ENCODE measurements around the gene GAS2L2.
A peak's percentile ranks its signal among the peaks of the same experiment; 100 is the strongest.

Gene GAS2L2

GRCh38 chr17:35752945-35753764 is at the start of gene GAS2L2:
Gene GAS2L2, minus strand, starts transcription at chr17:35753239. Its CDS starts 389 bp downstream, at chr17:35752850.
- no peak for DNase-seq

DNA sequence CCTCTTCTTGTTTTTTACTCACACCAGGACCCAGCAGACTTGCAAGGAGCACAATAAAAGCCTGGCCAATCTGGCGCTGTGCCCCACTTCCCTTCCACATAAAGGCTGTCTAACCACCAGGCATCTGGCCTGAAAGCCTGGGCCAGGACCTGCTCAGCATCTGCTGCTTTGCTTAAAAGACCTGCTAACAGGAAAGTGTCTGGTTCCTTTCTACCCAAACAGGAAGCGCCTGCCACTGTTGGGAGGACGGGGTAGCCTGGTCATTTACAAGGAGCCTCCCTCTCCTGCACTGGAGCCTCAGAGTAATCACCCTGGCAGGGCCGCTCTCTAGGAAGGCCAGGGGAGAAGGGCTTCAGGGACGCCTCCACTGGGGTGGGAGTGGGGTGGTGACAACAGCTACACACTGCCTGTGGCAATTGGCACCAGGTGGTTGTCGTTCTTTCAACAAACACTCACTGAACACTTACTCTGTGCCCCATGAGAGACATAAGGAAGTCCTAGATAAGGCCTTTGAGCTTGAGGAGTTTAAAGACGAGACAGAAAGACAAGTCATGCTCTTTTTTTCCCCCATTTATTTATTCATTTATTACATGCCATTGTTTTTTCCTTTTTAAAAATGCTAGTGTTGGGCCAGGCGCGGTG is 48.7 kb upstream of the GAS2L2 start:
- peak; percentile 91 for DNase-seq

- peak; percentile 46 for DNase-seq
Observed at GRCh38 chr17:35799942-35800341, 46.9 kb upstream of the GAS2L2 start.

DNA sequence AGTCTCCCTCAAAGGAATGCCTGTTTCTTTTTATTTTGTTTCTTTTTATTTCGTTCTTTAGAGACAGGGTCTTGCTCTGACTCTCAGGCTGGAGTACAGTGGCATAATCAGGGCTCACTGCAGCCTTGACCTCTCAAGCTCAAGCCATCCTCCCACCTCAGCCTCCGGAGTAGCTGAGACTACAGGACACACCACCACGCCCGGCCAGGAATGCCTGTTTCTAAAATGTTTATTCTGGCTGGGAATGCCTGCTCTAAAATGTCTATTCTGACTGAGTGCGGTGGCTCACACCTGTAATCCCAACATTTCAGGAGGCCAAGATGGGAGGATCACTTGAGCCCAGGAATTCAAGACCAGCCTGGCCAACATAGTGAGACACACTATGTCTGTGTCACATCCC is 44.9 kb upstream of the GAS2L2 start:
- no peak for DNase-seq

DNA sequence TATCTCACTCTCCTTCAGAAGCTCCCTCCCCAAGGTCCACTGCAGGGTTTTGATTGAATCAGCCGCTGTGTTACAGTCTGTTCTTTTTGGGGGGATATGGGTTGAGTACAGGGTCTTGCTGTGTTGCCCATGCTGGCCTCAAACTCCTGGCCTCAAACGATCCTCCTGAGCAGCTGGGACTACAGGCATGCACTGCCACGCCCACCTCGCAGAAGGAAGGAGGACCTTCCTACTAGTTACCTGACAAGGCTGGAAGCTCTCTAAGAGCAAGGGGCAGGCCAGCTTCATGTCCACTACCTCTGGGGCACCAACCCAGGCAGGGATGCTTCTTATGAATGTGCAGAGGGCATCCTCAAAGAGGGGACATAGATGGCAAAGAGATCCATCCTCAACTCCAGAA is 44.3 kb upstream of the GAS2L2 start:
- peak; percentile 12 for DNase-seq

GRCh38 chr17:35796942-35797341 is 43.9 kb upstream of the GAS2L2 start:
- DNase-seq, result no peak

DNA sequence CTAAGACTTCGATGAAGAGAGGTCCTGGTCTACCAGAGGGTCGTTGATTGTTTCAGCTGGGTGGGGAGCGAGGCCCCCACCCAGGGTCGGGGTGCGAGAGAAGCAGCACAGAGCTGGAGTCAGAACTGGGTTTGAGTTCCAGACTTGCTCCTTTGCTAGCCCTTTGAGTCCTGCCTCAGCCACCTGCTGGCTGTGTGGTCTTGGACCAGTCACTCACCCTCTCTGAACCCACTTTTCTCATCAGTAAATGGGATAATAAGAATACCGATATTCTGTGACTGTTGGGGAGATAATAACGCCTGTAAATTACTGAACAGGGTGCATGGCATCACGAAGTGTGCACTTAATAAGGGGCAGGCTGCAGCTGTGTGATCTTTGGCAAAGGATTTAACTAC is 42.8 kb upstream of the GAS2L2 start:
- peak; percentile 31 for DNase-seq

DNA sequence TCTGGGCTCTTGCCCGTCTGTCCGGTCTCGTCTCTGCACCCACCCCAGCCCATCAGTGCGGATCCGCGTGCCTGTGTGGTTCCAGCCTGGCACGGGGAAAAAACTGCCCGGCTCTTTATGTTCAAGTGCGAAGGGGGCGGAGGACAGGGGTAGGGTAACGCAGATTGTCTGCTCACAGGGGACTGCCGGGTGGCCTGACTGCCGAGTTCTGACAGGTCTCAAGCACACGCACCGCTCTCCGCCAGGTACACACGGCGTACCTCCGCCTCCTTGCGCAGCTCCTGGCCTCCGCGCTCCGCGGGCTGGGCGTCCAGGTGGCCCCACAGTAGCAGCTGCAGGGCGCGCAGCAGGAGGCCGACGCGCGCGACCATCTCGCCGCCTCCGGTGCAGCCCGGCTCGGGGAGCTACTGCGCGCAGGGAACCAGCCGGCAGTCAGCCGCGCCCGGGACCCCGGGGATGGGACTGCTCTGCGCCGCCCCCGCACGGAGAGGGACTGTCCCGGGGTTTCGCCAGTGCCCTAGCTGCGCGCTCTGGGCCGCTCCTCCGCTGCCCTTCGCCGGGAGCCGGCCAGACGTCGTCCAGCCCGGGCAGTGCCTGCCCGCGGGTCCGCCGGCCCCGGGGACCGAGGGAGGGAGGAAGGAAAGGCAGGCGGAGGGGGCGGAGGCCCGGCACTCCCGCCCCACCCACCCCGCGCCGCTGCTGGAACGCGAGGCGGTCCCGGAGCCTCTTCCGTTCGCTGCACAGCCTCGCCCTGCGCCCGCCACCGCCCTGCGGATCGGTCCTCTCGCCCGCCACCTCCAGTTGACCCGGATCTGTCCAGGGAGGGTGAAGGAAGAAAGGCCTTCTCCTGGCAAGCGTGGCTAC is 42.2 kb upstream of the GAS2L2 start, which contains the start of gene MMP28:
Gene MMP28 (minus strand): TSS at position 635 of the 864 bp plus-strand sequence. CDS start 264 bp downstream, at position 371.
- DNase-seq, result peak; percentile 81

- DNase-seq, result no peak
Observed at GRCh38 chr17:35793257-35793656, 40.2 kb upstream of the GAS2L2 start.

- DNase-seq, result peak; percentile 15
Observed at GRCh38 chr17:35791681-35792350, 38.8 kb upstream of the GAS2L2 start.

GRCh38 chr17:35790841-35791240 is 37.8 kb upstream of the GAS2L2 start:
- DNase-seq, result no peak

- no peak for DNase-seq
Observed at GRCh38 chr17:35788477-35789368, 35.7 kb upstream of the GAS2L2 start.

- DNase-seq, result no peak
Observed at GRCh38 chr17:35786941-35787432, 33.9 kb upstream of the GAS2L2 start.

DNA sequence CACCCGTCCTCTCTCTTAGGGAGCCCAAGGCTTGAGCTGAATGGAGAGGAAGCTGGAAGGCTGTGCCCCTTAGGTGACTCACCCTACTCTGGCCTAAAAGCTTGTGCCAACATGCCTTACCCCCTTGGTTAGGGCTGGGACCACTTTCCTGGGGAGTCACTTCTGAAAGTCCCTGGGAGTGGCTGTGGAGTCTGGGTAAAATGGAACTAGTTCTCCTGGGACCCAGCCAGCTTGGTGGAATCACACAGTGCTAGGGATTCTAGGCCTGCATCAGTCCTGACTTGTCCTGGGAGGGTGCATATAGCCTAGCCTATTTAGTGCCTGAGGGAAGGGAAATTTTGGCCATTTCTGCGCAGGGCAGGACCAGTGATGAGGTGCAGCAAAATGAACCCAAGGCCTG is 31.9 kb upstream of the GAS2L2 start:
- DNase-seq, result no peak

DNA sequence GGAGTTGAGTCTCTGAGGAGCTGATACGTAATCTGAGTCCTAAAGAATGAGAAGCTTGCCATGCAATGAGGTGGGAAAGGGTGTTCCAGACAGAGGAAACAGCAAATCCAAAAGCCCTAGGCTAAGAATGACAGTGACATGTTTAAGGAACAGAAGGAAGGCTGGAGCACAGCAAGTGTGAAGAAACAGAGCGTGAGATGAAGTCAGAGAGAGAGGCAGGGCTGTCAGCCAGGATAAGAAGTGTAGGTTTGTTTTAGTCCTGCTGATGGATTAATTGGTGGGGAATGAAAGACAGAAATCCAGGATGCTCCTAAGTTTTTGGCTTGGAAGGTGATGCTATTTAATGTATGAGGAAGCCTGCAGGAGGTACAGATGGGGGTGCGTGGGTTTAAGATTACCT is 27.9 kb upstream of the GAS2L2 start:
- DNase-seq, result no peak

DNA sequence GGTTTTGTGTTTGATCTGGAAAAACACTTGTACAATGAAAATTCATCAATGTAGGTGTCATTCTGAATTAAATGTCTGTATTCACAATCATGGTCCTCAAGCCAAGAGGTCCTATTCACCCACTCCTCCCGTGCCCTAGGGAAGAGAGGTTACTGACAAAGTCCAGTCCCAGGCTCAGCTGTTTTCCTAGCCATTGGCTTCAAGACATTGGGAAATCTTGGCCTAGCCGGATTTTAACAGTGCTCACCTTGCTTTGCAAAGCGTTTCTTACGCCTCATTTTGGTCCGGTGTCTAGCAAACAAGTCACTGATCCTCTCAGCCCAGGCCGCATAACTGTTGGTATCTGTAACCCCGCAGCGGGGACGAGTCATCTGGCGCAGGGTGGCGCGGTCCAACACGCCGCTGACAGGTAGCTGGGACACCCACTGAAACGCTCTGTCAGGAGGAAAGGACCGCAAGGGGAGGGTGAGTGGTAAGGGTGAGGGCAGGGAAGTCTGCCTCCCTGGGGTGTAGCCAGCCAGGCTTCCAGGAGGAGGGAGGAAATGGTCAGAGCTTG is 25.7 kb upstream of the GAS2L2 start:
- no peak for DNase-seq

DNA sequence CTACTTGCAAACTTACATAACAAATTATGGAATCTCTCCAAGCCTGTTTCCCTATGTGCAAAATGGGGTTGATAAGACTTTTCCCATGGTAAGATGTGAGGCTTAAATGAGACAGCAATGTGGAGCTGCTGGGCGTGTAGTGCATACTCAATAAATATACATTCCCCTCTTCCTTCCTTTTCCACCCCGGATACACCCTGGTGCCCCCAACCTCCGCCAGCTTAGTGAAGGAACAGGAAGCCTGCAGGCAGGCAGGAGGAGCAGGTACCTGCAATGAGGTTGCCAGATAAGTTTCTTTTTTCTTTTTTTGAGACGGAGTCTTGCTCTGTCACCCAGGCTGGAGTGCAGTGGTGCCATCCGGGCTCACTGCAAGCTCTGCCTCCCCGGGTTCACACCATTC is 22.5 kb upstream of the GAS2L2 start:
- DNase-seq, result no peak

DNA sequence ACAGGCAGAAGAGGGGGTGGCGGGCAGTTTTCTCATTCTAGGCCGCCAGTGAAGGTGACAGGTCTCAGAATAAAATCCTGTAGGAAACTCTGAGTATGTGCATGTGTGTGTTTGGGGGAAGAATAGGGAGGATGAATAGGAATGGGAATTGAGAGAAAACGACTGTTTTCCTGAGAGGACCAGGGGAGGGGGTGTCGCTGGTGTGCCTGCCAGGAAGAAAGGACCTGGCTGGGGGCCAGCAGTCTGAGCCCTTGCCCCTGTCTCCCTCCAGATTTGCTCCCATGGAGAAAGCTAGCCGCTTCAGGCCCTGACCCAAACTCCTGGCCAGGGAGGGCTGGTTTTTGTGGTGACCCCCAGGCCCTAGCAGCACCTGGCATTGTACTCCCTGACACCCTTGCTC is 22.0 kb upstream of the GAS2L2 start:
- DNase-seq, result peak; percentile 22

- DNase-seq, result peak; percentile 57
Observed at GRCh38 chr17:35774499-35774898, 21.5 kb upstream of the GAS2L2 start.

DNA sequence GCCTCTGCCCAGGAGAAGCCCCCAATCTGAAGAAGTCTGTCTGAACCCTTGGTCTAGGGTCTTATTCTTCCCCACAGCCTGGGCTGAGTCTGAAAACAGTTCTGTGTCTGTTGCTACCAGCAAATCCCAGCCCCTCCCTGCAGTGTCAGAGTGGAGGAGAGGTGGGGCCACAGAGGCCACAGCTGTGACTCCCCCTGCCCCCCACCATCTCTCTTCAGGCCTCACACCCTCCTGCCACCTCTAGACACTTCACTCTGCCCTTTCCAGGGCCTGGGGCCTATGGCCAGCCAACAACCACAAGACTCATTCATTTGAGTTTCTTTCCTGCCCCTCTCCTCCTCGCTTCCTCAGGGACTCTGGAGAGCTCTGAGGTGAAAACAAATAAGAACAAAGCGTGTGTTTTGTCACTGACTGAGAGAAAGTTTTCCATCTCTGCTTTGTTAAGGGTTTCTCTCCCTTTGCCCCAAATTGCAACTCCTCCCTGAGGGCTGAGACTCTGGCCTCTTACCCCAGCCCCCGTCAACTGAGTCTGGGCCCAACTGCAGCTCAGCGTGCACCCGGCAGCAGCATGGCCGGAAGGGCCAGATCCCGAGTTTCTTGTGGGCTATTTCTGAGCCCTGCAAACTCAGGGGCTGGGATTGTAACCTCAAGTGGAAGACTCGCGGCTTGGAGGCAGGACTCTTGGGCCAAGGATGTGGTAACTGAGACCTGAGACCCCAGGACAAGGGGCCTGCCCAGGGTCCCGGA is 20.8 kb upstream of the GAS2L2 start:
- DNase-seq, result no peak

All from NCI-H69 (cell line).